BLaER1 treated with 17β-estradiol and CSF1 and Interleukin-3, amounts not matched to agents 10 nM and 100 nM (cell line): ENCODE measurements around the gene CYP46A1.

ENCODE experiments used
- H3K27ac ChIP-seq, 11 experiments: shearing (Covaris generic); formaldehyde crosslinking; 2 replicates each; pipeline ENCODE4 v1.8.1; 2022
- H3K27me3 ChIP-seq, 11 experiments: shearing (Covaris generic); formaldehyde crosslinking; 2 replicates each; pipeline ENCODE4 v1.8.1; 2022
- H3K36me3 ChIP-seq, 11 experiments: shearing (Covaris generic); formaldehyde crosslinking; 2 replicates each; pipeline ENCODE4 v1.8.1; 2022
- H3K4me1 ChIP-seq, 10 experiments: shearing (Covaris generic); formaldehyde crosslinking; 2 replicates each; pipeline ENCODE4 v1.8.1; 2022
- H3K4me2 ChIP-seq, 11 experiments: shearing (Covaris generic); formaldehyde crosslinking; 2 replicates each; pipeline ENCODE4 v1.8.1; 2022
- H3K4me3 ChIP-seq, 10 experiments: shearing (Covaris generic); formaldehyde crosslinking; 2 replicates each; pipeline ENCODE4 v1.8.1; 2022
- H3K9ac ChIP-seq, 11 experiments: shearing (Covaris generic); formaldehyde crosslinking; 2 replicates each; pipeline ENCODE4 v1.8.1; 2022
- H3K9me3 ChIP-seq, 11 experiments: shearing (Covaris generic); formaldehyde crosslinking; replicated peaks in 1 of 11; 2 replicates each; pipeline ENCODE4 v1.8.1; 2022
- H4K20me1 ChIP-seq, 11 experiments: shearing (Covaris generic); formaldehyde crosslinking; 2 replicates each; pipeline ENCODE4 v1.8.1; 2022
- Cebpa-rat ChIP-seq, 11 experiments: shearing (Covaris generic); IDR thresholded peaks; 2 replicates each; pipeline ENCODE4 v1.8.1; 2022

Gene CYP46A1

GRCh38 chr14:99753225-99754140 lies 69.4 kb downstream of the CYP46A1 start:
- H3K4me2 ChIP-seq: peak overlapping the region; percentile 70 to 98 (median 92)
- peaks cover 0 to 20% (median 0%) of the 10 kb centered on the region in 11 experiments; a peak in 4 of 22 replicates for H4K20me1 ChIP-seq
- no peak for TF ChIP-seq Cebpa-rat (IDR thresholded peaks at IDR 0.05)
- no peaks in the 10 kb centered on the region for H3K9me3 ChIP-seq
- H3K27ac ChIP-seq: peak overlapping the region in 6 of 11 experiments; percentile 20 to 88 (median 68); a peak in 9 of 22 replicates
- 0 out of 20 replicates have a peak overlapping the region, but pooled peaks of 2 of the 10 experiments have one; percentile 11 to 28 for H3K4me3 ChIP-seq
- peaks cover 78 to 100% (median 99%) of the 10 kb centered on the region in 10 experiments for H3K4me1 ChIP-seq
- peaks cover 0 to 51% (median 0%) of the 10 kb centered on the region in 11 experiments; a peak in 6 of 22 replicates for H3K27me3 ChIP-seq
- H3K36me3 ChIP-seq: no peaks in the 10 kb centered on the region
- H3K9ac ChIP-seq: peak overlapping the region in 4 of 11 experiments; percentile 58 to 70 (median 62); a peak in 9 of 22 replicates

- peak overlapping the region in 3 of 11 experiments; percentile 58 to 70 (median 63); a peak in 5 of 22 replicates for H3K9ac ChIP-seq
- H3K27me3 ChIP-seq: peaks cover 0 to 42% (median 0%) of the 10 kb centered on the region in 11 experiments; a peak in 6 of 22 replicates
- H3K4me2 ChIP-seq: peak overlapping the region; percentile 70 to 98 (median 92)
- TF ChIP-seq Cebpa-rat (IDR thresholded peaks at IDR 0.05): no peak
- H3K27ac ChIP-seq: peak overlapping the region in 4 of 11 experiments; percentile 67 to 88 (median 71); a peak in 7 of 22 replicates
- peaks cover 78 to 100% (median 99%) of the 10 kb centered on the region in 10 experiments for H3K4me1 ChIP-seq
- H4K20me1 ChIP-seq: peaks cover 0 to 16% (median 0%) of the 10 kb centered on the region in 11 experiments; a peak in 4 of 22 replicates
- H3K4me3 ChIP-seq: no peak overlapping the region
- H3K36me3 ChIP-seq: no peaks in the 10 kb centered on the region
- no peaks in the 10 kb centered on the region for H3K9me3 ChIP-seq
Observed at GRCh38 chr14:99754141-99755067, 70.3 kb downstream of the CYP46A1 start.

DNA sequence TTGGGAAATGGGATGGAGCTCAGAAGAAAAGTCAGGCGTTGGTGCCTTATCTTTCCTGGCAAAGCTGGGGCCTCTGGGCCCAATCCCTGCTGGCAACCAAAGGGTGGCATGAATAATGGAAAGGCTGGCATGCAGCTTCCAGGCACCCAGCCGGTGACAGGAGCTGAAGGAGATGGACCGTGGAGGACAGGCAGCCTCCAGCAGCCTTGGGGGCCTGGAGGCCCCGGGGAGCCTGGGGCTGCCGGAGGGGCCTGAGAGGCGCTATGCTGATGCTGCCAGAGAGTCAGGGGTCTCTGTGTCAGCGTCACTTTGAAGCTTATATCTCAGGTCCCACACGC lies 70.9 kb downstream of the CYP46A1 start:
- no peaks in the 10 kb centered on the region for H3K9me3 ChIP-seq

GRCh38 chr14:99755629-99756603 lies 71.8 kb downstream of the CYP46A1 start:
- H4K20me1 ChIP-seq: peaks cover 0 to 14% (median 0%) of the 10 kb centered on the region in 11 experiments; a peak in 4 of 22 replicates
- H3K4me2 ChIP-seq: peak overlapping the region; percentile 64 to 98 (median 92)
- TF ChIP-seq Cebpa-rat (IDR thresholded peaks at IDR 0.05): no peak
- H3K27ac ChIP-seq: peak overlapping the region in 4 of 11 experiments; percentile 48 to 88 (median 60); a peak in 7 of 22 replicates
- H3K4me3 ChIP-seq: no peak overlapping the region
- peaks cover 88 to 100% (median 99%) of the 10 kb centered on the region in 10 experiments for H3K4me1 ChIP-seq
- H3K9ac ChIP-seq: peak overlapping the region in 4 of 11 experiments; percentile 8 to 34 (median 24); a peak in 4 of 22 replicates
- no peaks in the 10 kb centered on the region for H3K9me3 ChIP-seq
- H3K27me3 ChIP-seq: peaks cover 0 to 27% (median 0%) of the 10 kb centered on the region in 11 experiments; a peak in 6 of 22 replicates
- H3K36me3 ChIP-seq: no peaks in the 10 kb centered on the region

More for the DNA sequence above, 70.9 kb downstream of the CYP46A1 start:
- peak overlapping the region; percentile 64 to 98 (median 92); a peak in 21 of 22 replicates for H3K4me2 ChIP-seq
- H4K20me1 ChIP-seq: peaks cover 0 to 14% (median 0%) of the 10 kb centered on the region in 11 experiments; a peak in 4 of 22 replicates
- H3K36me3 ChIP-seq: no peaks in the 10 kb centered on the region
- no peak overlapping the region for H3K4me3 ChIP-seq
- H3K27me3 ChIP-seq: peaks cover 0 to 36% (median 0%) of the 10 kb centered on the region in 11 experiments; a peak in 6 of 22 replicates
- peak overlapping the region in 4 of 11 experiments; percentile 48 to 88 (median 68); a peak in 5 of 22 replicates for H3K27ac ChIP-seq
- peak overlapping the region in 3 of 11 experiments; percentile 2 to 44 (median 34); a peak in 4 of 22 replicates for H3K9ac ChIP-seq
- no peak for TF ChIP-seq Cebpa-rat (IDR thresholded peaks at IDR 0.05)
- peaks cover 82 to 100% (median 99%) of the 10 kb centered on the region in 10 experiments for H3K4me1 ChIP-seq

DNA sequence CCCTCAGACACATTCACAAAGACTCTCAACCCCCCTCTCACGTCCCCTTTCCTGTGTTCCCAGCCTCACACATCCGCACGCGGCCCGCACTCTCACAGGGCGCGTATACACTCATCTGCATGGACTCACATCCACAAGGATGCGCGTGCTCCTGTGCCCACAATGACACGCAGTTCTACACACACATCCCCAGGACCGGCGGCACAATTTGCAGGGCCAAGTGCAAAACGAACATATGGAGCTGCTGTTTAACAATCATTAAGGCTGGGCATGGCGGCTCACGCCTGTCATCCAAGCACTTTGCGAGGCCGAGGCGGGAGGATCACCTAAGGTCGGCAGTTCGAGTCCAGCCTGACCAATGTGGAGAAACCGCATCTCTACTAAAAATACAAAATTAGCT lies 72.7 kb downstream of the CYP46A1 start:
- Histone ChIP-seq H3K9me3 (no peaks in the 10 kb centered on the region), H3K27me3 (peaks cover 0 to 18% (median 0%) of the 10 kb centered on the region in 11 experiments; a peak in 6 of 22 replicates), H3K27ac (peak overlapping the region in 4 of 11 experiments; percentile 15 to 88 (median 60); a peak in 6 of 22 replicates), H3K36me3 (no peaks in the 10 kb centered on the region), H4K20me1 (peaks cover 0 to 14% (median 0%) of the 10 kb centered on the region in 11 experiments; a peak in 3 of 22 replicates), H3K9ac (0 out of 22 replicates have a peak overlapping the region, but pooled peaks of 2 of the 11 experiments have one; percentile 3 to 5), H3K4me3 (no peak overlapping the region), H3K4me1 (peaks cover 88 to 100% (median 96%) of the 10 kb centered on the region in 10 experiments), H3K4me2 (peak overlapping the region in 10 of 11 experiments; percentile 76 to 98 (median 93); a peak in 18 of 22 replicates)
- no peak for TF ChIP-seq Cebpa-rat (IDR thresholded peaks at IDR 0.05)

GRCh38 chr14:99757331-99758070 lies 73.4 kb downstream of the CYP46A1 start:
- no peak overlapping the region for H3K9ac ChIP-seq

More at GRCh38 chr14:99757331-99758070, 73.4 kb downstream of the CYP46A1 start:
- no peak overlapping the region for H3K4me3 ChIP-seq
- peak overlapping the region in 4 of 11 experiments; percentile 86 to 94 (median 88); a peak in 7 of 22 replicates for H3K27ac ChIP-seq
- peaks cover 0 to 11% (median 0%) of the 10 kb centered on the region in 11 experiments; a peak in 5 of 22 replicates for H3K27me3 ChIP-seq
- H3K9me3 ChIP-seq: peaks cover 0 to 1% (median 0%) of the 10 kb centered on the region in 11 experiments; a peak in 3 of 22 replicates
- H4K20me1 ChIP-seq: peaks cover 0 to 14% (median 0%) of the 10 kb centered on the region in 11 experiments; a peak in 2 of 22 replicates
- no peaks in the 10 kb centered on the region for H3K36me3 ChIP-seq
- peak overlapping the region; percentile 25 to 96 (median 84); a peak in 20 of 22 replicates for H3K4me2 ChIP-seq
- TF ChIP-seq Cebpa-rat (IDR thresholded peaks at IDR 0.05): no peak
- peaks cover 81 to 97% (median 91%) of the 10 kb centered on the region in 10 experiments for H3K4me1 ChIP-seq
